Measurements from ENCODE around the gene IRX4. TPM values are rescaled to one million over a fixed set of nuclear protein-coding genes. Genes with fewer than 3 reads are reported as not detected.

Gene IRX4
- not detected in 2 replicates for total RNA-seq

GRCh38 chr5:1882337-1883119 is at the start of gene IRX4:
TSS of gene IRX4 (minus strand) at chr5:1882925. CDS start at chr5:1882647, 278 bp downstream.

Other genes with a start within 250 kb of the IRX4 start
- 24.7 and 30.3 TPM in 2 replicates for gene MRPL36, start 83.1 kb downstream of the IRX4 start, total RNA-seq
- gene NDUFS6, start 81.5 kb downstream of the IRX4 start, total RNA-seq = 41.3 and 57.0 TPM in 2 replicates